Endothelial cell of umbilical vein (primary cell): ENCODE results near the gene MAST4. TPM values are rescaled to one million over a fixed set of nuclear protein-coding genes. Genes with fewer than 3 reads are reported as not detected.

Experiments used
- BruUV-seq: library from RNA; stranded (reverse); fragments of 400-500 nt; replicated peaks from 2 replicates; lab custom pipeline; 2021; lab: Mats Ljungman, UMichigan
- CTCF ChIA-PET: fragments of 300-600, 350-600 bp; sonication (Branson Sonifier 250); formaldehyde crosslinking; loops from one replicate; lab custom pipeline; 2021; ENCODE audit warnings: antibody characterized with exemption, inconsistent platforms; lab: Charles Lee
- POLR2A ChIA-PET: fragments of 300-600, 350-600 bp; sonication (Branson Sonifier 250); formaldehyde crosslinking; loops from one replicate; lab custom pipeline; 2021; ENCODE audit warnings: antibody characterized with exemption, inconsistent platforms; lab: Charles Lee
- DNase-seq: peaks from one replicate; pipeline ENCODE4 v3.0.0-alpha.2; 2011; ENCODE audit warnings: low read depth, low spot score
- FAIRE-seq: peaks from 2 replicates; lab custom pipeline; 2011; peaks lifted over from hg19 to GRCh38; lab: Jason Lieb, UNC
- H2AFZ ChIP-seq: 2 replicates; pipeline ENCODE4 v1.6.0; 2012; ENCODE audit warnings: low read depth, low read length, control low read depth, inconsistent platforms
- H3K27ac ChIP-seq: 2 replicates; pipeline ENCODE4 v1.5.1; 2011; ENCODE audit warnings: low read depth, mild to moderate bottlenecking, control low read depth, low read length, moderate library complexity; ENCODE audit not compliant: insufficient read depth
- H3K27me3 ChIP-seq, 2 experiments: 2 replicates each; pipeline versions ENCODE4 v1.6.0 to v1.6.1; 2011; ENCODE audit warnings: low read length in 2 of 2, mixed read lengths in 1 of 2; ENCODE audit not compliant: control insufficient read depth in 2 of 2, insufficient read depth in 2 of 2
- H3K36me3 ChIP-seq, 2 experiments: 2 replicates in 1 of 2; 3 replicates in 1 of 2; pipeline ENCODE4 v1.5.1; 2011; ENCODE audit warnings: low read length in 2 of 2, mild to moderate bottlenecking in 1 of 2, moderate library complexity in 1 of 2; ENCODE audit not compliant: control insufficient read depth in 2 of 2, insufficient read depth in 2 of 2; ENCODE audit errors: extremely low read depth in 1 of 2
- H3K4me1 ChIP-seq: 3 replicates; pipeline ENCODE4 v1.5.1; 2011; ENCODE audit warnings: mild to moderate bottlenecking, low read length; ENCODE audit not compliant: control insufficient read depth, insufficient read depth; ENCODE audit errors: extremely low read depth
- H3K4me2 ChIP-seq: 2 replicates; pipeline ENCODE4 v1.6.1; 2011; ENCODE audit warnings: low read length, control low read depth, mixed read lengths; ENCODE audit not compliant: insufficient read depth
- H3K4me3 ChIP-seq, 3 experiments: fragments of 200-600 bp in 1 of 3; sonication (generic), shearing (Covaris generic) in 1 of 3; replicated peaks in 1 of 3; 2 replicates each; pipeline ENCODE4 v1.5.1; 2011 to 2016; ENCODE audit warnings: control low read depth in 3 of 3, low read length in 3 of 3, mild to moderate bottlenecking in 2 of 3, inconsistent platforms in 1 of 3, low read depth in 1 of 3, moderate library complexity in 1 of 3; ENCODE audit not compliant: insufficient read depth in 1 of 3
- H3K79me2 ChIP-seq: 2 replicates; pipeline ENCODE4 v1.6.0; 2012; ENCODE audit warnings: low read length, inconsistent platforms; ENCODE audit not compliant: control insufficient read depth, insufficient read depth
- H3K9ac ChIP-seq: replicated peaks from 2 replicates; pipeline ENCODE3; 2011; ENCODE audit warnings: low read length, control low read depth; ENCODE audit not compliant: insufficient read depth; ENCODE audit errors: extremely low read depth
- H3K9me1 ChIP-seq: replicated peaks from 3 replicates; pipeline ENCODE4 v1.6.0; 2011; ENCODE audit warnings: mild to moderate bottlenecking, low read length; ENCODE audit not compliant: control insufficient read depth, insufficient read depth; ENCODE audit errors: extremely low read depth
- H3K9me3 ChIP-seq: replicated peaks from 2 replicates; pipeline ENCODE4 v1.5.1; 2012; ENCODE audit warnings: low read length, inconsistent platforms; ENCODE audit not compliant: control insufficient read depth, insufficient read depth
- H4K20me1 ChIP-seq: replicated peaks from 2 replicates; pipeline ENCODE3; 2011; ENCODE audit warnings: mild to moderate bottlenecking, low read length; ENCODE audit not compliant: control insufficient read depth, insufficient read depth; ENCODE audit errors: extremely low read depth
- EZH2 ChIP-seq: IDR thresholded peaks from 2 replicates; pipeline ENCODE4 v1.6.1; 2012; ENCODE audit warnings: borderline replicate concordance, low read depth, mild to moderate bottlenecking, moderate library complexity, low read length, inconsistent platforms; ENCODE audit not compliant: severe bottlenecking
- FOS ChIP-seq: IDR thresholded peaks from 2 replicates; pipeline ENCODE4 v1.6.1; 2011; ENCODE audit warnings: mild to moderate bottlenecking, low read length, moderate library complexity, borderline replicate concordance; ENCODE audit not compliant: insufficient read depth
- GATA2 ChIP-seq: IDR thresholded peaks from 2 replicates; pipeline ENCODE4 v1.7.0; 2011; ENCODE audit warnings: low read depth, mild to moderate bottlenecking, moderate library complexity, mixed read lengths, low read length; ENCODE audit not compliant: insufficient read length, insufficient read depth
- JUN ChIP-seq: IDR thresholded peaks from 2 replicates; pipeline ENCODE4 v1.6.1; 2011; ENCODE audit warnings: borderline replicate concordance, low read depth; ENCODE audit not compliant: insufficient read length, insufficient read depth
- MYC ChIP-seq: IDR thresholded peaks from one replicate; pipeline ENCODE4 v1.6.1; 2011; ENCODE audit warnings: mild to moderate bottlenecking, low read depth, low read length
- POLR2A ChIP-seq: IDR thresholded peaks from 2 replicates; pipeline ENCODE4 v1.6.1; 2012; ENCODE audit warnings: low read depth, mild to moderate bottlenecking, control low read depth, low read length
- POLR2AphosphoS5 ChIP-seq: IDR thresholded peaks from 2 replicates; pipeline ENCODE4 v1.6.1; 2012; ENCODE audit warnings: low read depth, mild to moderate bottlenecking, control low read depth, low read length, moderate library complexity; ENCODE audit not compliant: insufficient read depth
- dilution Hi-C: fragments of 300-500 bp; cut with MboI; formaldehyde crosslinking; loops from one replicate; pipeline ENCODE4 v1.15.0; 2019; ENCODE audit warnings: low sequenced_read_pairs; ENCODE audit not compliant: extremely low pct_ligation_motif_present
- intact Hi-C: fragments of 100-400 bp; cut with micrococcal nuclease; formaldehyde crosslinking; loops from one replicate; pipeline ENCODE4 v1.10.0; 2022
- polyA plus RNA-seq, 4 experiments: library from polyadenylated mRNA; depleted of rRNA in 3 of 4; stranded (reverse) in 3 of 4; unstranded in 1 of 4; fragments of >200 nt; gene quantifications; 2 replicates each; pipeline versions ENCODE4 v1.2.1 to v1.2.3, GENCODE V29; 2011 to 2012; ENCODE audit warnings: missing spikeins in 1 of 4
- total RNA-seq: library from RNA; stranded (reverse); gene quantifications from 2 replicates; pipeline ENCODE4 v1.2.3, GENCODE V29; 2021
- TF ChIP-seq, protein P1 (sequence below), 2 donors: IDR thresholded peaks; 1 replicate in 1 of 2; 2 replicates in 1 of 2; pipeline ENCODE4 v1.5.1; 2011; ENCODE audit warnings: low read length in 2 of 2, mild to moderate bottlenecking in 2 of 2, moderate library complexity in 2 of 2, control low read depth in 1 of 2, inconsistent platforms in 1 of 2, low read depth in 1 of 2; ENCODE audit not compliant: insufficient read depth in 1 of 2; ENCODE audit errors: extremely low read depth in 1 of 2
- TF ChIP-seq, protein P2 (sequence below): IDR thresholded peaks from 2 replicates; pipeline ENCODE4 v1.6.1; 2011; ENCODE audit not compliant: insufficient read depth, insufficient read length

MAST4 gene
- total and polyA plus RNA-seq, 2 donors (not counting 3 experiments of a cell fraction or from before 2014, with no cell fraction given), result 40.2 to 116 TPM

GRCh38 chr5:66727630-66728029, 131.4 kb downstream of the MAST4 start:
- Histone ChIP-seq H2AFZ (no peak overlapping the region), H3K9ac (no peak overlapping the region), H3K27ac (no peak overlapping the region), H3K36me3 (no peaks in the 10 kb centered on the region), H3K79me2 (no peaks in the 10 kb centered on the region), H4K20me1 (no peaks in the 10 kb centered on the region), H3K4me3 (no peak overlapping the region), H3K27me3 (peaks cover 6 to 7% of the 10 kb centered on the region in 2 experiments), H3K9me3 (no peaks in the 10 kb centered on the region), H3K4me1 (no peaks in the 10 kb centered on the region), H3K9me1 (no peaks in the 10 kb centered on the region), H3K4me2 (no peak overlapping the region)
- FAIRE-seq, result no peak
- dilution Hi-C loops (no loop called here), intact Hi-C loops (no loop called here)
- no TSS peak for BruUV-seq
- POLR2A ChIA-PET, result no interaction called here
- no peak for DNase-seq
- no peak for TF ChIP-seq GATA2
- no peak for TF ChIP-seq POLR2AphosphoS5
- no peak for TF ChIP-seq MYC
- TF ChIP-seq JUN, result no peak
- no peak for TF ChIP-seq FOS
- no peak for TF ChIP-seq EZH2
- TF ChIP-seq, protein P1, sequence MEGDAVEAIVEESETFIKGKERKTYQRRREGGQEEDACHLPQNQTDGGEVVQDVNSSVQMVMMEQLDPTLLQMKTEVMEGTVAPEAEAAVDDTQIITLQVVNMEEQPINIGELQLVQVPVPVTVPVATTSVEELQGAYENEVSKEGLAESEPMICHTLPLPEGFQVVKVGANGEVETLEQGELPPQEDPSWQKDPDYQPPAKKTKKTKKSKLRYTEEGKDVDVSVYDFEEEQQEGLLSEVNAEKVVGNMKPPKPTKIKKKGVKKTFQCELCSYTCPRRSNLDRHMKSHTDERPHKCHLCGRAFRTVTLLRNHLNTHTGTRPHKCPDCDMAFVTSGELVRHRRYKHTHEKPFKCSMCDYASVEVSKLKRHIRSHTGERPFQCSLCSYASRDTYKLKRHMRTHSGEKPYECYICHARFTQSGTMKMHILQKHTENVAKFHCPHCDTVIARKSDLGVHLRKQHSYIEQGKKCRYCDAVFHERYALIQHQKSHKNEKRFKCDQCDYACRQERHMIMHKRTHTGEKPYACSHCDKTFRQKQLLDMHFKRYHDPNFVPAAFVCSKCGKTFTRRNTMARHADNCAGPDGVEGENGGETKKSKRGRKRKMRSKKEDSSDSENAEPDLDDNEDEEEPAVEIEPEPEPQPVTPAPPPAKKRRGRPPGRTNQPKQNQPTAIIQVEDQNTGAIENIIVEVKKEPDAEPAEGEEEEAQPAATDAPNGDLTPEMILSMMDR (IDR thresholded peaks at IDR 0.05; ENCODE audit: extremely low read depth in 1 of 2, insufficient read depth in 1 of 2, low read depth in 1 of 2, low read length in 2 of 2), result no peak
- no peak for TF ChIP-seq POLR2A
- TF ChIP-seq, protein P2, sequence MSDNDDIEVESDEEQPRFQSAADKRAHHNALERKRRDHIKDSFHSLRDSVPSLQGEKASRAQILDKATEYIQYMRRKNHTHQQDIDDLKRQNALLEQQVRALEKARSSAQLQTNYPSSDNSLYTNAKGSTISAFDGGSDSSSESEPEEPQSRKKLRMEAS, result no peak
- CTCF ChIA-PET, result no interaction called here
